Stimulated activated CD4-positive, alpha-beta T cell treated with anti-CD3 and anti-CD28 coated beads, Interleukin-1b, Interleukin-23, amount 100 ng/mL, for 24 hours (primary cell): ENCODE results near the gene SLC17A1.

Source experiments
- DNase-seq, 4 experiments: peaks; one replicate each; pipeline ENCODE4 v3.0.0-alpha.2; 2020; ENCODE audit warnings: low read depth in 4 of 4, low spot score in 1 of 4

SLC17A1 gene

GRCh38 chr6:25831532-25832306, at the start of gene SLC17A1:
Gene SLC17A1, minus strand, starts transcription at chr6:25832052. Its CDS starts 1,495 bp downstream, at chr6:25830557.
- DNase-seq = no peak

- no peak for DNase-seq
Observed at GRCh38 chr6:25880601-25881000, 48.7 kb upstream of the SLC17A1 start.

GRCh38 chr6:25878721-25879322, 47.0 kb upstream of the SLC17A1 start:
- no peak for DNase-seq

- DNase-seq = no peak
Observed at GRCh38 chr6:25875926-25876602, 44.2 kb upstream of the SLC17A1 start.

GRCh38 chr6:25875563-25875905, 43.7 kb upstream of the SLC17A1 start:
- no peak for DNase-seq

GRCh38 chr6:25874822-25875562, 43.1 kb upstream of the SLC17A1 start:
- DNase-seq = no peak

GRCh38 chr6:25874118-25874517, 42.3 kb upstream of the SLC17A1 start, which contains the start of gene SLC17A3:
Gene SLC17A3, minus strand, starts transcription at chr6:25874243. Its CDS starts 5,856 bp downstream, at chr6:25868387.
- no peak for DNase-seq

- no peak for DNase-seq
Observed at GRCh38 chr6:25872814-25873213, 41.0 kb upstream of the SLC17A1 start.

GRCh38 chr6:25869840-25870239, 38.0 kb upstream of the SLC17A1 start:
- no peak for DNase-seq

- no peak for DNase-seq
Observed at GRCh38 chr6:25868436-25869183, 36.8 kb upstream of the SLC17A1 start.

- DNase-seq = no peak
Observed at GRCh38 chr6:25866011-25866410, 34.2 kb upstream of the SLC17A1 start.

- DNase-seq = no peak
Observed at GRCh38 chr6:25863360-25863759, 31.5 kb upstream of the SLC17A1 start.

- no peak for DNase-seq
Observed at GRCh38 chr6:25862199-25862598, 30.3 kb upstream of the SLC17A1 start.

- no peak for DNase-seq
Observed at GRCh38 chr6:25852756-25853155, 20.9 kb upstream of the SLC17A1 start.

- no peak for DNase-seq
Observed at GRCh38 chr6:25851961-25852360, 20.1 kb upstream of the SLC17A1 start.

GRCh38 chr6:25844518-25844917, 12.7 kb upstream of the SLC17A1 start:
- no peak for DNase-seq

- DNase-seq = no peak
Observed at GRCh38 chr6:25842526-25842925, 10.7 kb upstream of the SLC17A1 start.

GRCh38 chr6:25835442-25836283, 3.8 kb upstream of the SLC17A1 start:
- no peak for DNase-seq

- no peak for DNase-seq
Observed at GRCh38 chr6:25834950-25835349, 3.1 kb upstream of the SLC17A1 start.

GRCh38 chr6:25833136-25833535, 1.3 kb upstream of the SLC17A1 start:
- DNase-seq = no peak
